Ovary (tissue), 3 donors: ENCODE results near the gene NDUFB2.

ENCODE experiments used
- EP300 ChIP-seq: sonication (generic); formaldehyde crosslinking; IDR thresholded peaks from one replicate; pipeline ENCODE4 v1.6.1; 2017; ENCODE audit warnings: antibody characterized with exemption
- POLR2A ChIP-seq: fragments of 450-650 bp; IDR thresholded peaks from one replicate; pipeline ENCODE4 v1.6.1; 2017; ENCODE audit warnings: antibody characterized with exemption, mild to moderate bottlenecking, moderate library complexity
- TF ChIP-seq, protein P1 (sequence below), 3 donors: fragments of 450-650 bp in 2 of 3; fragments of 200-600 bp in 1 of 3; IDR thresholded peaks; one replicate each; pipeline versions ENCODE4 v1.5.1 to v1.8.0; 2016 to 2022; ENCODE audit warnings: antibody characterized with exemption in 3 of 3, mild to moderate bottlenecking in 1 of 3
- donor health status: DM: no; HTN: no; CAD: no.

DNA sequence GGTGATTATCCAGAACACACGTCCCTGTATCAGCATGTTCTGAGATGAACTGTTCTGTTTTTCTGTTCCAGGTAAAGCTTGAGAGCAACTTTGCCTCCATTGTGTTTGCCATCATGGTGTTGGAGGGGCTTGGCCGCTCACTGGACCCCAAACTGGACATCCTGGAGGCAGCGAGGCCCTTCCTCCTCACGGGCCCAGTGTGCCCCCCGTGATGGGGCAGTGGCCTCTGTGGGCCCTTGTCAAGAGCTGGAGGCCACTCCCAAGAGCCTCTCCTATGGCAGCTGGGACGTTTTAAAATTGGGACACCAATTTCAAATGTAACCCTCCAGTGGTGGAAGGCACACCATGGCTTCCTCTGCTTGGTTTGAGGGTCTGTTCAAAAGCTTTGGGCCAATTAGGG is 1.9 kb upstream of the NDUFB2 start:
- TF ChIP-seq, protein P1, sequence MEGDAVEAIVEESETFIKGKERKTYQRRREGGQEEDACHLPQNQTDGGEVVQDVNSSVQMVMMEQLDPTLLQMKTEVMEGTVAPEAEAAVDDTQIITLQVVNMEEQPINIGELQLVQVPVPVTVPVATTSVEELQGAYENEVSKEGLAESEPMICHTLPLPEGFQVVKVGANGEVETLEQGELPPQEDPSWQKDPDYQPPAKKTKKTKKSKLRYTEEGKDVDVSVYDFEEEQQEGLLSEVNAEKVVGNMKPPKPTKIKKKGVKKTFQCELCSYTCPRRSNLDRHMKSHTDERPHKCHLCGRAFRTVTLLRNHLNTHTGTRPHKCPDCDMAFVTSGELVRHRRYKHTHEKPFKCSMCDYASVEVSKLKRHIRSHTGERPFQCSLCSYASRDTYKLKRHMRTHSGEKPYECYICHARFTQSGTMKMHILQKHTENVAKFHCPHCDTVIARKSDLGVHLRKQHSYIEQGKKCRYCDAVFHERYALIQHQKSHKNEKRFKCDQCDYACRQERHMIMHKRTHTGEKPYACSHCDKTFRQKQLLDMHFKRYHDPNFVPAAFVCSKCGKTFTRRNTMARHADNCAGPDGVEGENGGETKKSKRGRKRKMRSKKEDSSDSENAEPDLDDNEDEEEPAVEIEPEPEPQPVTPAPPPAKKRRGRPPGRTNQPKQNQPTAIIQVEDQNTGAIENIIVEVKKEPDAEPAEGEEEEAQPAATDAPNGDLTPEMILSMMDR (IDR thresholded peaks at IDR 0.05) = no peak
- TF ChIP-seq POLR2A = no peak
- TF ChIP-seq EP300 = no peak
